Left kidney (tissue), 2 donors: ENCODE data around the gene DGKQ. TPM values are rescaled to one million over a fixed set of nuclear protein-coding genes. Genes with fewer than 3 reads are reported as not detected.
"Not testable (repeated sequence)": the region's sequence is repeated elsewhere in the genome, so short reads cannot be mapped to it uniquely, and the experiment has no call there.

Source experiments
- DNase-seq: peaks from one replicate; pipeline ENCODE4 v3.0.0-alpha.2; 2013
- polyA plus RNA-seq: library from polyadenylated mRNA; unstranded; fragments of 120-200 nt; gene quantifications from one replicate; pipeline ENCODE4 v1.2.1, GENCODE V29; 2013; ENCODE audit not compliant: insufficient read length

The DGKQ gene
- polyA plus RNA-seq, 1 donor = 5.8 TPM

DNA sequence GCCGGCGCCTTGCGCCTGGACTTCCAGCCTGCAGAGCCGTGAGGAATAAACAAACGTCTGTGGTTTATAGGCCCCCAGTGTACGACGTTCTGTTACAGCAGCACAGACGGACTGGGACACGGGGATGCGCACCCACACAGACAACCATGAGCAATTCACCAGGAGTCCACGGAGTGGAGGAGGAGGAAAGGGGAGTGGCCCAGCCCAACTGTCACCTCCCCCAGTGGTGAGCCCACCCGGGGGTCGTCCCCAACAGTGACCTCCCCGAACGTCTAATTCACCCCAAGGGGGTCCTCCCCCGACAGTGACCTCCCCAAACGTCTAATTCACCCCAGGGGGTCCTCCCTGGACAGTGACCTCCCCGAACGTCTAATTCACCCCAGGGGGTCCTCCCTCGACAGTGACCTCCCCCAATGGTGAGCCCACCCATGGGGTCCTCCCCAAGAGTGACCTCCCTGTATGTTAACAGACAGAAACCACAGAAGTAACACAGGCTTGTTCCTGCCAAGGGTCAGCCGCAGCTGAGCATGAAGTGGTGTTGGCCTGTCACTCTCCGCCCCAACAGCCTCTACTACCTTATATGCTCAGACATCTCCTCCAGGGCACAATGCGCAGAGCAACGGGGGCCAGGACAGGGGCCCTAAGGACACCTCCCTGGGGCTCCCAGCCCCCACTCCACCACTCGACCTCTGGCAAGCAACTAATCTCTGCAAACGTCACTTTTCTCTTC lies 47.4 kb downstream of the DGKQ start:
- no peak for DNase-seq

DNA sequence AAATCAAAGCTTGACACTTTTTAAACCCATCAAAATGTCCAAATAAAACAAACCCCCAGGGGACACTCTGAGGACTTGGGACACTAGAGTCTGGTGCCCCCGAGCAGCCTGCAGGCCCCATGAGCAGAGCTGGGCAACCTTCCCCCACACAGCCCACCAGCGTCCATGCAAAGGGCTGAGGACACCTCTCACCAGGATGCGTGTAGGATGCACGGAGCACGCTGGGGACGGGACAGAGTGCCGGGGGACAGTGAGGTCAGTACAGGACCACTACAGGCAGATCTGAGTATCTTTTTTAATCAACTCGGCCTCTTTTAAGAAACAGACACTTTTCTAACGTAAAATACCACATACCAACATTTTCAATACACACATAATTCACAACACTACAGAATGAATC lies 48.2 kb downstream of the DGKQ start:
- DNase-seq = no peak

DNA sequence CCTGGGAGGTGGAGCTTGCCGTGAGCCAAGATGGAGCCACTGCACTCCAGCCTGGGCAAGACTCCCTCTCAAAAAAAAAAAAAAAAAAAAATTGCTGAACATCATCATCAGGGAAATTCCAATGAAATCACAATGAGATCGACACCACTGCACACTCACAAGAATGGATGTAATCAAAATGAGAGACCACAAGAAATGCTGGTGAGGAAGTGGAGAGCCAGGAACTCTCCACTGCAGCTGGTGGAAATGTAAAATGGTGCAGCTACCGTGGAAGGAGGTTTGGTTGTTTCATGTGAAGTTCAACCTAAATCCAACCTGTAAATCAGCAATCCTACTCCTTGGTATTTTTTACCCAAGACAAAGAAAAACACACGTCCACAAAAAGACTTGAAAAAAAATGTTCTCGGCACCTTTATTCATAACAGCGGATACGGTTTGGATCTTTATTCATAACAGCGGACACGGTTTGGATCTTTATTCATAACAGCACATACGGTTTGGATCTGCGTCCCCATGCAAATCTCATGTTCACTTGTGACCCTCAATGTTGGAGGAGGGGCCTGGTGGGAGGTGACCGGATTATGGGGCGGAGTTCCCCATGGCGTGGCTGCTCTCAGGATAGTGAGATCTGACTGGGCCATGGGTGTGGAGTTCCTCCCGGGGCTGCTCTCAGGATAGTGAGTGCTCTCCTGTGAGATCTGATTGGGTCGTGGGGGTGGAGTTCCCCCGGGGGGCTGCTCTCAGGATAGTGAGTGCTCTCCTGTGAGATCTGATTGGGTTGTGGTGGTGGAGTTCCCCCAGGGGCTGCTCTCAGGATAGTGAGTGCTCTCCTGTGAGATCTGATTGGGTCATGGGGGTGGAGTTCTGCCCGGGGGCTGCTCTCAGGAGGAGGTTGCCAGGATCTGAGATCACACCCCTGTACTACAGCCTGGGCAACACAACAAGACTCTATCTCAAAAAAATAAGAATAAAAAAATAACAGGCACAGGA lies 49.0 kb downstream of the DGKQ start:
- DNase-seq = no peak

DNA sequence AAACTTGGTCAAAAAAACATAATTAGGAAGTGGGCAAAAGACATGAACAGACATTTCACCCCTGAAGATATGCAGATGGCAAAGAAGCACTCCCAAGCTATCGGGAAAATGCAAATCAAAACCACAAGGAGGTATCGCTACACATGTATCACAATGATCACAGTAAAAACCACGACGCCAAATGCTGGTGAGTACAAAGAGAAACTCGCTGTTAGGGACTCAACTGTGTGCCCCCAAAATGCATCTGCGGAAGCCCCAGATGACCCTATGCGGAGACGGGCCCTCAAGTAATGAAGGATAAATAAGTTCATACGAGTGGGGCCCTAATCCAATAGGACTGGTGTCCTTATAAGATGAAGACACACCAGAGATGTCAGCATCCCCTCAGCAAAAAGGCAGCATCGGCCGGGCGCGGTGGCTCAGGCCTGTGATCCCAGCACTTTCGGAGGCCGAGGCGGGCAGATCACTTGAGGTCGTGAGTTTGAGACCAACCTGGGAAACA lies 51.5 kb downstream of the DGKQ start:
- no peak for DNase-seq

DNA sequence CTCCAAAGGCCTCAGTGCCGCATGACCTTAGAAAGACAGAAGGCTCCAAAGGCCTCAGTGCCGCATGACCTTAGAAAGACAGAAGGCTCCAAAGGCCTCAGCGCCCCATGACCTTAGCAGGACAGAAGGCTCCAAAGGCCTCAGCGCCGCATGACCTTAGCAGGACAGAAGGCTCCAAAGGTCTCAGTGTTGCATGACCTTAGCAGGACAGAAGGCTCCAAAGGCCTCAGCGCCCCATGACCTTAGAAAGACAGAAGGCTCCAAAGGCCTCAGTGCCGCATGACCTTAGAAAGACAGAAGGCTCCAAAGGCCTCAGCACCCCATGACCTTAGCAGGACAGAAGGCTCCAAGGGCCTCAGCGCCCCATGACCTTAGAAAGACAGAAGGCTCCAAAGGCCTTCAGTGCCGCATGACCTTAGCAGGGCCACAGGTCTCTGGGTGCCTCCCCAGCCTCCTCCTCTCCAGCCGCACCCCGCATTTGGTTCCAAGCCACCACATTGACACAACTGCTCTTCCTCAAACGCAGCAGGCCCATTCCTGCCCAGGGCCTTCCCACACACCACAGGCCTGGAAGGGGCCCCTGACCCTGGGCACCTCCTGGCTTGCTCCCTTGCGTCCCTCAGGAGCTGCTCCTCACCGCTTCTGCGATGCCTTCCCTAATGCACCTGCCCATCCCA lies 54.2 kb downstream of the DGKQ start:
- not testable (repeated sequence) for DNase-seq

DNA sequence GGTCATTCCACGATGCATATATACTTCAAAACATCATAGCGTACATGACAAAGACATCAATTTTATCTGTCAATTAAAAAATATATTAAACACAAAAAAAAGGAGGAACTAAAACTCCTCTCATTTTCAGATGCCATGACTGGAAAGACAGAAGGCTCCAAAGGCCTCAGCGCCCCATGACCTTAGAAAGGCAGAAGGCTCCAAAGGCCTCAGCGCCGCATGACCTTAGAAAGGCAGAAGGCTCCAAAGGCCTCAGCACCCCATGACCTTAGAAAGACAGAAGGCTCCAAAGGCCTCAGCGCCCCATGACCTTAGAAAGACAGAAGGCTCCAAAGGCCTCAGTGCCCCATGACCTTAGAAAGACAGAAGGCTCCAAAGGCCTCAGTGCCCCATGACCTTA lies 54.8 kb downstream of the DGKQ start:
- not testable (repeated sequence) for DNase-seq

DNA sequence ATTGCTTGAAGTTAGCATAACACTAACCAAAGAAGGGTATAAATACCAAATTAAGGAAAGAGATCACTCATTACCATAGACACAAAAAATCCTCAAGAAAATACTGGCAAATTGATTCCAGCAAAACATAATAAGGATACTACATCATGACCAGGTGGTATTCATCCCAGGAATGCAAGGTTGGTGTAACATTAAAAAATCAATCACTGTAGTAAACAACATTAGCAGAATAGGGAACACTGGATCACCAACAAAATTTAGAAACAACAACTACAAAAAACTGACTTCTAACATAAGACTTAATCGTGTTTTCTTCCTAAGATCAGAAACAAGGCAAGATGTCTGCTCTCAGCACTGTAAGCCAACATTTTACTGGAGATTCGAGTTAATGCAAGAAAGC lies 55.4 kb downstream of the DGKQ start:
- DNase-seq = no peak

DNA sequence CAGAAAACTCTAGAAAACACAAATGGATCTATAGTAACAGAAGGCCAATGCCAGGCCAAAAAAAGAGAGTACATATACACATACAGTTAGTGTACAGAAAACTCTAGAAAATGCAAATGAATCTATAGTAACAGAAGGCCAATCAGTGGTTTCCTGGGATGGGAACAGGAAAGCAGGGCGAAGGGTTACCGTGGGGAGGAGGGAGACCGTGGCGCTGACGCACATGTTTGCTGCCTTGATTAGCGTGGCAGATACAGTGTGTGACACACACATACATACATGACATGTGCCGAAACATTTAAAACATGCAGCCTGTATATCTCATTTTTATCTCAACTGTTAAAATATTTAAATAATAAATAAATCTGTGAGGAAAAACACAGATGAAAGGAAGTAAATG lies 55.9 kb downstream of the DGKQ start:
- no peak for DNase-seq

DNA sequence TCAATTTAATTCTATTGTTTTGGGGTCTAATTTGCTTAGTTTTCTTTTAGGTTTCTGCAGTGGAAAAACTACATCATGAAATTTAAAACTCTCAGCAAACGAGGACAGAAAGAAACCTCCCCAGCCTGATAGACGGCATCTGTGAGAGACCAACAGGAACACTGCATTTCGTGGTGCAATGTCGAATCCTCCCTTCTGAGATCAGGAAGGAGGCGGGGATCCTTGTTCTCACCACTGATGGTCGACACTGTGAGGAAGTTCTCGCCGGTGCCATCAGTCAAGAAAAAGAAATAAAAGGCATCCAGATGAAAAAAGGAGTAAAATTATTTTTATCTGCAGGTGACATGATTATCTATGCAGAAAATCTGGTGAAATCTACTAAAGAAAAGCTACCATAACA lies 57.8 kb downstream of the DGKQ start:
- DNase-seq = no peak

DNA sequence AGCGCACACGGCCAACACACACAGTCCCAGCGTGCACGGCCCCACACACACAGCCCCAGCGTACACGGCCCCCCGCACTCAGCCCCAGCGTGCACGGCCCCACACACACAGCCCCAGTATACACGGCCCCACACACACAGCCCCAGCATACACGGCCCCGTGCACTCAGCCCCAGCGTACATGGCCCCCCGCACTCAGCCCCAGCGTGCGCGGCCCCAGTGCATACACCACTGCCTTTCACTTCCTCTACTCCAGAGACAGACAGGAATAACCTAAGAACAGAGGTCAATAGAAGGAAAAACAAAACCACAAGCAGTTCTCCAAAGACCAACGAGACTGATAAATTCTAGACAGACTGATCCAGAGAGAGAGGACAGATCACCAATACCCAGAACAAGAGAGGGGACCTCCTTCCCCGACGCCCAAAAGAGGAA lies 58.3 kb downstream of the DGKQ start:
- no peak for DNase-seq

DNA sequence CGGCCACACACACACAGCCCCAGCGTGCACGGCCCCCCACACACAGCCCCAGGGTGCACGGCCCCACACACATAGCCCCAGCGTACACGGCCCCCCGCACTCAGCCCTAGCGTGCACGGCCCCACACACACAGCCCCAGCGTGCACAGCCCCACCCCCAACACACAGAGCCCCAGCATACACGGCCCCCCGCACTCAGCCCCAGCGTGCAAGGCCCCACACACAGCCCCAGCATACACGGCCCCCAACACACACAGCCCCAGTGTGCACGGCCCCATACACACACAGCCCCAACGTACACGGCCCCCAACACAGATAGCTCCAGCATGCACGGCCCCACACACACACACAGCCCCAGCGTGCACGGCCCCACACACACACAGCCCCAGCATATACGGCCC lies 58.8 kb downstream of the DGKQ start:
- no peak for DNase-seq

DNA sequence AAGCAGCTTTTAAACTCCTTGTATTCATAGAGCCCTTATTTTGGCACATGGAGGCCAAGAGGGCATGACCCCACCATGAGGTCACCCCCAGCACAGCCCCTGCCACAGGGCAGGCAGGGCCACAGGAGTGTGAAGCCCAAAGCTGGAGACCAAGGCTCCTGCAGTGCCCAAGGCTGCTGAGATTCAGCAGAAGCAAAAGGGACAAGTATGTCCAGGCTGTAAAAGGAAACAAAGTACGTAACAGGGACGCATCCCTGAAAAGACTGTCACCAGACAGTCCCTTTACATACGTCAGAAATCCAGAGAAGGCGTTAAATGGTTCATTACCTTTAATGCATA lies 60.1 kb downstream of the DGKQ start:
- no peak for DNase-seq

DNA sequence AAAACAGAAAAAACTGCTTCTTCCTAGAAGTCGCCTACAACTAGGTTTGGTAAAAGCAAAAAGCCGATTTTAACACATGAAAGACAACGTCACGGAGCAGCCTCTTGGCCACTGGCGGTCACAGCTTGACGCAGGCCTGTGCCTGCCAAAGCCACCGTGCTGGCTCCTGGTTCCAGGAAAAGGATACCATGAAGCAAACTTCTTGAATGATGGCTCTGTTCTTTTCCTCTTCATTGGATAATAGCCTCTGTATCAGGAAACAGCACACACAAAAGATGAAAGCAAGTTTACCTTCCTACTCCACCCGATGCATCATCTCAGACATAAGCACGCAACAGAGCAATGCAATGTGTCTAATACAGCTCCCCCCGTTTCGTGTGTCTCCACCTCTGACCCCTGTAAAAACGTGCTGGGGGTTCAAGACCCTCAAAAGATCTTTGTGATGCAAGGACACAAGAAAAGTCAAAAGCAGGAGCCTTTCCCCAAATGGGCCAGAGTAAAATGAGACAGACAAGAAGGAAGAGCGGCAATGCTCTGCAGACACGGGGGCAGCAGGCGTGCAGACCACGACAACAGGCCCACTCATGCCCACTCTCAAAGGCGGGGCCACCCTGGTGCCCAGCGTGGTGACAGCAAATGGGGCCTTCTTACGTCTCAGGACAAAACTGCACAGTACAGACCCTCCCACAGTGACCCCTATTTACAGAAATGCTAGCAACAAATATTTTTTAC lies 60.7 kb downstream of the DGKQ start:
- no peak for DNase-seq

DNA sequence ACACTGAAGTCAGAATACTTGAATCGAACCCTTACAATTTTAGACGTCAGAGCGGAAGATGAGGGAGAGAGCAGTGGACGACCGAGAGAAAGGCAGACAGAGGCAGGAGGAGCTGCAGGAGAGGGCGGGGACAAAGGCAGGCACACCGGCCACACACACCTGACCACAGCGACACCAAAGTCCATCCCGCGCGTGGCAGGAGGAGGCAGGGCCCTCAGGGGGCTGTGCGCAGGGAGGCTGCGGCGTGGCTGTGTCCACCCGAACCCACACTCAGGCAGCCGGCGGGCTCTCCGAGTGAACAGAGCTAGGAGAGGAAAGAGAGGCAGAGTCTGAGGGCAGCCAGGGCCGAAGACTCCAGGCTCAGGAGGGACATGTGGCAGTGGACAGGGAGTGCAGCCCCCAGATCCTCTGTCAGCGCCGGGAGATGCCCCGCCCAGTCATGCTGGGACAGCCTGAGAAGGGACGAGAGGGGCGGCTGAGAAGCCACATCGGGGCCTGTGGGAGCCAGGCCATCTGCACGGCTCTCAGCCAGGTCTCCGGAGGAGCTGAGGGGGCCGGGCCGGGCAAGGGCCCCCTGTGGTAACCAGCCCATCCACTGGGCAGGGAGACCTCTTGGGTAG lies 61.4 kb downstream of the DGKQ start:
- no peak for DNase-seq

DNA sequence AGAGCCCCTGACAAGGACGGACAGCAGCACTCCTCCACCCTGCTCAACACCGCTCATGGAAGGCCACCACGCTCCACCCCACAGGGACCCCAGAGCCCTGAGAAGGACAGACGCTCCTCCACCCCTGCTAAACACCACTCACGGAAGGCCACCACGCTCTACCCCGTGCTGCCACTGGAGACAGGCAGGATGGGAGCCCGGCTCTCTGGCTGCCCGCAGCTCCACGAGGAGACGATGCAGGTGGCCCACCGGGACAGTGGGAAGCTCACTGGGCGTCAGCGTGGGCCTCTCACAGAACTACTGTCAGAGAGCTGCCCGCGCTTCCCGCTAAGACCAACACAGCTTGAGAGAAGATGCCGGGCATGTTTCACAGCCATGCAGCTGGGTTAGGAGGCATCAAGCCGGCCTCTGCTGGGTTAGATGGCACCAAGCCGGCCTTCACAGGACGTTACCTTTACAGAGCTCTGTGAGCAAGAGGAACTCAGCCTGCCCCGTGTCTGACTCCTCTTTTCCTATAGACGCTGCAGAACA lies 62.1 kb downstream of the DGKQ start:
- no peak for DNase-seq

DNA sequence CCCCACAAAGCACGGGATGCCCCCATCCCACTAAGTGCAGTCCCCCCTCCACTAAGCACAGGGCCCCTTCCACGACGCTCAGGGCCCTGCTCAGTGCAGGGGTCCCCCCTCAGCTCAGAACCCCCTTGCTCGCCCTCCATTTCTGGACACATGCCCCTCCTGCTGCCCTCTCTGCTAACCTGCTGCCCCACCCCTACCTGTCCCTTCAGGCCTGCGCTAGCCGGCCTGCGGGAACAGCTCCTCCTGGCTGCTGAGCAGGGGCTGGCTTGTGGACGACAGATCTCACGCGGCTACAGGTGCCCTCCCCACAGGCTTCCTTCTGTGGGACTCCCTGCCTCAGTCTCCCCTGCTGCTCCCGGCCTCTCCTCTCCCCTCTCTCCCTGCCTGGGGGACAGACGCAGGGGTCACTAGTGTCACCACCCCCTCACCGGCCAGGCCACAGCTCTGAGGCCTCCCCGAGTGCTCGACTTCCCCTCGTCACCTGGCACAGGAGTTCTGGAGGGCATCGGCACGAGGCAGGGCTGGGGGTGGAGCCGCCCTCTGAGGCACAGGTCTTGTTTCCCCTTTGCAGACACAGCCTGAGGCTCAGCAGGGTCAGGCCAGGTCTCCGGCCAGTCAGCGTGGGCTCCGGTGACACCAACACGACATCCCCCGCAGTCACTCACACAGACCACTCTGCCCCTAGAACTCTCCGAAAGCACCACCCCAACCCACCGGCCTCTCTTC lies 62.8 kb downstream of the DGKQ start:
- DNase-seq = no peak

DNA sequence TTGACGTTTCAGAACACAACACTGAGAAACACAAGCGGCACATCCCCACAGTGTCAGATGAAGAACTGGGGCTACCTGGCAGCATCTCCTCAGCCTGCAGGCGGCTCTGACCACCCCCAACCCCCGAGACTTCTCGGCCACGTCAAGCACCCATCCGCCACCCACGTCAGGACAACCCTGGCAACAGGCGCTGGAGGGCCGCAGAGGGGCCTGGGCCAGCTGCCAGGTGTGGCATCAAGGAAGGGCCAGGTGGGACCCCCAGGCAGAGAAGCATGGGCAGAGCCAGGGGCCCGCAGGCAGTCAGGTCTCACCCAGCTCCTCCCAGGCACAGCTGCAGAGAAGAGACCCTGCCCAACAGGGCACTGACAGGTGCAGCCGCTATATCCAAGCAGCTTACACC lies 63.5 kb downstream of the DGKQ start:
- DNase-seq = no peak

DNA sequence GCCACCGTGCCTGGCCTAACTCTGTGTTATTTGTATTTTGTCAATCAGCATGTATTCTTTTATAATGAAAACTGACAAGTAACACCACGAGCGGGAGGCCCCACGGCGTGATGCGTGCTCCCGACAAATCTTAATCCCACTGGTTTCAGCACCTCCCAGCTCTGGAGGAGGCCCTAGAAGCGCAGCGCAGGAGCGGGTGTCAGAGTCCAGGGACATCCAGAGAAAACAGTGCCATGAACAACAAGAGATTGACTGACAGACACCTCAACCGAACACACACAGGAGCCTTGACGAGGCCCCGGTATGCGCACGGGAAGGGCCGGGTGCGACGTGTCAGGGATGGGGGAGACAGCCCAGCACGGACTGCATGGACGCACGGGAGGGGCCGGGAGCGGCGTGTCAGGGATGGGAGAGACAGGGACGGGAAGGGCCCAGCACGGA lies 64.2 kb downstream of the DGKQ start:
- no peak for DNase-seq
